ENCODE results near the gene GID8. TPM values are rescaled to one million over a fixed set of nuclear protein-coding genes. Genes with fewer than 3 reads are reported as not detected.

GID8 gene
- total and polyA plus RNA-seq, 2 of the 13 experiments (the other 11 are each of a cell fraction or from before 2014, with no cell fraction given) = 39.6 to 59.8 TPM

- TF ChIP-seq HNRNPUL1 (IDR thresholded peaks at IDR 0.05; ENCODE audit: low read depth, low read length) (no peak), FOXC1 (CRISPR knock-in tag; IDR thresholded peaks at IDR 0.05; ENCODE audit: borderline replicate concordance) (peak; percentile 99), ARID3A (IDR thresholded peaks at IDR 0.05; ENCODE audit: low read depth, low read length) (no peak), ZKSCAN8 (CRISPR knock-in tag; IDR thresholded peaks at IDR 0.05; ENCODE audit: borderline replicate concordance) (peak; percentile 41), ZNF512 (CRISPR knock-in tag; IDR thresholded peaks at IDR 0.05) (no peak), KDM1A (CRISPR knock-in tag; IDR thresholded peaks at IDR 0.05) (no peak; the same call in 1 of the 2 replicates), ZNF335 (CRISPR knock-in tag; IDR thresholded peaks at IDR 0.05) (peak; percentile 93), RXRA (CRISPR knock-in tag; IDR thresholded peaks at IDR 0.05) (peak; percentile 60; the same call in 1 of the 2 replicates), TEAD2 (CRISPR knock-in tag; IDR thresholded peaks at IDR 0.05) (peak; percentile 73; the same call in 1 of the 2 replicates), SCMH1 (CRISPR knock-in tag; IDR thresholded peaks at IDR 0.05; ENCODE audit: borderline replicate concordance) (no peak), CBX5 (CRISPR knock-in tag; IDR thresholded peaks at IDR 0.05; ENCODE audit: borderline replicate concordance) (peak; percentile 65; the same call in 1 of the 2 replicates), ZNF570 (CRISPR knock-in tag; IDR thresholded peaks at IDR 0.05; ENCODE audit: borderline replicate concordance) (0 out of 2 replicates have a peak, but pooled peaks have one; percentile 26), RFX5 (IDR thresholded peaks at IDR 0.05; ENCODE audit: low read depth, low read length) (no peak), ATF7 (IDR thresholded peaks at IDR 0.05) (no peak), ATF7 (CRISPR knock-in tag; IDR thresholded peaks at IDR 0.05) (no peak), NKX3-1 (CRISPR knock-in tag; IDR thresholded peaks at IDR 0.05) (peak; percentile 98), ZNF816 (CRISPR knock-in tag; IDR thresholded peaks at IDR 0.05; ENCODE audit: borderline replicate concordance) (peak; percentile 99), AFF4 (CRISPR knock-in tag; IDR thresholded peaks at IDR 0.05) (no peak; the same call in 1 of the 2 replicates), NR2C2 (CRISPR knock-in tag; IDR thresholded peaks at IDR 0.05; ENCODE audit: borderline replicate concordance) (no peak; the same call in 1 of the 2 replicates), ZNF441 (CRISPR knock-in tag; IDR thresholded peaks at IDR 0.05; ENCODE audit: borderline replicate concordance) (peak; percentile 97)
These were observed 16.1 kb downstream of the GID8 start (continued) for GRCh38 chr20:62953839-62954703.
